Brain microvascular endothelial cell (primary cell): ENCODE measurements around the gene DCAF6.

Source experiments
- DNase-seq: peaks from one replicate; pipeline ENCODE4 v3.0.0-alpha.2; 2020
- H3K27ac ChIP-seq: fragments of 250-450 bp; sonication (Bioruptor Pico); 2 replicates; pipeline ENCODE4 v1.5.1; 2020; ENCODE audit warnings: mild to moderate bottlenecking, moderate library complexity
- H3K27me3 ChIP-seq: fragments of 250-450 bp; sonication (Bioruptor Pico); replicated peaks from 2 replicates; pipeline ENCODE4 v1.5.1; 2020; ENCODE audit warnings: mild to moderate bottlenecking
- H3K36me3 ChIP-seq: fragments of 250-450 bp; sonication (Bioruptor Pico); replicated peaks from 2 replicates; pipeline ENCODE4 v1.5.1; 2020; ENCODE audit warnings: mild to moderate bottlenecking
- H3K4me3 ChIP-seq: 2 replicates; pipeline ENCODE4 v1.5.1; 2011; ENCODE audit warnings: low read depth, mild to moderate bottlenecking, control low read depth, low read length, moderate library complexity
- in situ Hi-C: cut with HindIII; loops from 2 replicates; pipeline ENCODE4 v1.10.0; 2017; ENCODE audit warnings: low sequenced_read_pairs, low pct_ligation_motif_present
- TF ChIP-seq, protein P1 (sequence below): IDR thresholded peaks from 2 replicates; pipeline ENCODE4 v1.5.1; 2011; ENCODE audit warnings: low read depth, mild to moderate bottlenecking, moderate library complexity, low read length, control low read depth, inconsistent platforms; ENCODE audit errors: missing control alignments

The DCAF6 gene

DNA sequence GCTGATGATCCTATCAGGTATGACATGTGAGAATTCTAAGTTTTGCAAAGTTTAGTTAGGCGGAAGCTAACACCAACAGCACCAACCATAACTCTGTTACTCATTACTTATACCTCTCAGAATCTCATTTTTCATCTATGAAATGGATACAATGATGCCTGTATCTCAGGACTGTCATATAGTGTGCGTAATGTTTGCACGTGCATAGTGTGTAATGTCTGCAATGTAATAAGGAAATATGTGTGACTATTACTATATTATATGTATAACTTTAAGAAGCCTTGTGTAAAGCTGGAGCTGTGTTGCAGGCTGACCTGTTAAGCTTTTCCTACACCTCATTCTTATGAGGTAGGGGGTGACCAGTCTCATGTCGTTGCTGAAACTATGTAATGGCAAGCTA, 35.6 kb upstream of the DCAF6 start:
- DNase-seq: no peak
- H3K36me3 ChIP-seq: no peaks in the 10 kb centered on the region
- in situ Hi-C loops: no loop called here
- no peaks in the 10 kb centered on the region for H3K27me3 ChIP-seq
- TF ChIP-seq, protein P1, sequence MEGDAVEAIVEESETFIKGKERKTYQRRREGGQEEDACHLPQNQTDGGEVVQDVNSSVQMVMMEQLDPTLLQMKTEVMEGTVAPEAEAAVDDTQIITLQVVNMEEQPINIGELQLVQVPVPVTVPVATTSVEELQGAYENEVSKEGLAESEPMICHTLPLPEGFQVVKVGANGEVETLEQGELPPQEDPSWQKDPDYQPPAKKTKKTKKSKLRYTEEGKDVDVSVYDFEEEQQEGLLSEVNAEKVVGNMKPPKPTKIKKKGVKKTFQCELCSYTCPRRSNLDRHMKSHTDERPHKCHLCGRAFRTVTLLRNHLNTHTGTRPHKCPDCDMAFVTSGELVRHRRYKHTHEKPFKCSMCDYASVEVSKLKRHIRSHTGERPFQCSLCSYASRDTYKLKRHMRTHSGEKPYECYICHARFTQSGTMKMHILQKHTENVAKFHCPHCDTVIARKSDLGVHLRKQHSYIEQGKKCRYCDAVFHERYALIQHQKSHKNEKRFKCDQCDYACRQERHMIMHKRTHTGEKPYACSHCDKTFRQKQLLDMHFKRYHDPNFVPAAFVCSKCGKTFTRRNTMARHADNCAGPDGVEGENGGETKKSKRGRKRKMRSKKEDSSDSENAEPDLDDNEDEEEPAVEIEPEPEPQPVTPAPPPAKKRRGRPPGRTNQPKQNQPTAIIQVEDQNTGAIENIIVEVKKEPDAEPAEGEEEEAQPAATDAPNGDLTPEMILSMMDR: no peak
- H3K27ac ChIP-seq: no peak overlapping the region
- no peak overlapping the region for H3K4me3 ChIP-seq

DNA sequence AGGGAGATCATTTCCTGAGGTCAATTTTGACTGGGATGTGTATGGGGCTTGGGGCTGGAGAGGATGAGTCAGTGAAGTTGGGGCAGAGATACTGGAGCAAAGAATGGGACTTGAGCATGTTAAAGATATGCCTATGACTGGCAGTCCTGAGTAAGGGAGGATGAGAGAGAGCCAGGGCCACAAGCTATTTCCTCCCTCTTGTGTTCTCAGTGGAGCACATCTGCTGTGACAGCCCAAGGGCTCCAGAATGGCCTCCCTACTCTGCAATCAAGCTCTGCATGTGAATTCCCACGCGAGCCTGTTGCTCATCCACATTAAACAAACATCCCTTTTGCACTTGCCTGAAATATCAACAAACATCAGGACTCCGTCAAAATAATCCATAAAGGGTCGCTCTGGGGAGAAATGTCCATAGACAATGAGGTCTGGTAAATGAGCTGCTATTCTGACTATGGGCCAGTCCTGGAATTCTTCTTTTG, 31.8 kb upstream of the DCAF6 start:
- TF ChIP-seq, protein P1: peak; percentile 27
- in situ Hi-C loops: no loop called here
- Histone ChIP-seq H3K36me3 (no peaks in the 10 kb centered on the region), H3K27me3 (no peaks in the 10 kb centered on the region), H3K4me3 (no peak overlapping the region), H3K27ac (peak overlapping the region; percentile 10)
- DNase-seq: peak; percentile 79

GRCh38 chr1:167905182-167905581, 31.3 kb upstream of the DCAF6 start:
- no peak overlapping the region for H3K4me3 ChIP-seq
- H3K27ac ChIP-seq: peak overlapping the region; percentile 10
- DNase-seq: no peak
- TF ChIP-seq, protein P1: no peak
- no peaks in the 10 kb centered on the region for H3K27me3 ChIP-seq
- no peaks in the 10 kb centered on the region for H3K36me3 ChIP-seq
- in situ Hi-C loops: no loop called here

GRCh38 chr1:167905671-167906070, 30.8 kb upstream of the DCAF6 start:
- no peak overlapping the region for H3K27ac ChIP-seq
- no peak for DNase-seq
- H3K4me3 ChIP-seq: no peak overlapping the region
- TF ChIP-seq, protein P1: no peak
- in situ Hi-C loops: no loop called here
- no peaks in the 10 kb centered on the region for H3K27me3 ChIP-seq
- no peaks in the 10 kb centered on the region for H3K36me3 ChIP-seq

DNA sequence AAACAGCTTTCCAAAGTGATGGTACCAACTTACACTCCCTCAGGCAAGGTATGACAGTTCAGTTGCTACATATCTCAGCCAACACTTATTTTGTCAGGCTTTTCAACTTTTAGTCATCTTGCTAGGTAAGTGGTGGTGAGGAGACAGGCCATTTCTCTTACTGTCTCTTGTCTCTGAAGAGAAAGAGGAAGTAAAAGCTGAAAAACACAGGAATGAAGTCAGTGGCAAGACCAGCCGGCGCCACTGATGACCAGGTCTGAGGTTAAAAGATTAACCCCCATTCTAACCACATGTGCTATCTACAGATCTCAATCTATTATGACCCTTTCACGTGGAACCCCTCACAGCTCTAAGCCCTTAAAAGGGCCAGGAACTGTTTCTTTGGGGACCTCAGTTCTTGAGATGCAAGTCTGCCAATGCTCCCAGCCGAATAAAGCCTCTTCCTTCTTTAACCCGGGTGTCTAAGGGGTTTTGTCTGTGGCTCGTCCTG, 26.7 kb upstream of the DCAF6 start:
- no peaks in the 10 kb centered on the region for H3K27me3 ChIP-seq
- H3K36me3 ChIP-seq: no peaks in the 10 kb centered on the region
- H3K4me3 ChIP-seq: no peak overlapping the region
- TF ChIP-seq, protein P1: no peak
- in situ Hi-C loops: no loop called here
- DNase-seq: no peak
- no peak overlapping the region for H3K27ac ChIP-seq

DNA sequence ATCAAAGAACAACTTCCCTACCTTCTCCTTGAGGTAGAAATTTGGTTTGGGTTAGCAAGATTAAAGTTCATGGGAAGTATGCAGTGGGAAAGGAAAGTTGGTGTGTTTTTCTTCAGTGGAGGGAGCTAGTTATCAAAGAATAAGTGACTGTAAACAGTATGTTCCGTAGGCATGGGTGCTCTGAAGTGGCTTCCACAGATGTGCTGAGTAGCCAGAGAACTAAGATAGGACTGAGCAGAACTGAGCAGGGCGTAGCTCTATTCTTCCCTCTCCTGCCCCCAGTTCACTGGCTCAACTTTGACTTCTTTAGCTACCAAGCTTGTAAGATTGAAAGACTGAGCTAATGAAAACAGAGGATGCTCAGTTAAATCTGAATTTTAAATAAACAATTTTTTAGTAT, 26.0 kb upstream of the DCAF6 start:
- TF ChIP-seq, protein P1: no peak
- Histone ChIP-seq H3K4me3 (no peak overlapping the region), H3K27ac (no peak overlapping the region), H3K27me3 (no peaks in the 10 kb centered on the region), H3K36me3 (no peaks in the 10 kb centered on the region)
- in situ Hi-C loops: no loop called here
- DNase-seq: no peak
